GM19025 (cell line): ENCODE measurements around the gene CCDC82.

Experiments
- ATAC-seq: cut with Tn5 transposase; IDR thresholded peaks from one replicate; pipeline ENCODE4 v1.9.1; 2021; ENCODE audit warnings: mild to moderate bottlenecking, low read depth, moderate library complexity; ENCODE audit not compliant: unreplicated experiment

CCDC82 gene

DNA sequence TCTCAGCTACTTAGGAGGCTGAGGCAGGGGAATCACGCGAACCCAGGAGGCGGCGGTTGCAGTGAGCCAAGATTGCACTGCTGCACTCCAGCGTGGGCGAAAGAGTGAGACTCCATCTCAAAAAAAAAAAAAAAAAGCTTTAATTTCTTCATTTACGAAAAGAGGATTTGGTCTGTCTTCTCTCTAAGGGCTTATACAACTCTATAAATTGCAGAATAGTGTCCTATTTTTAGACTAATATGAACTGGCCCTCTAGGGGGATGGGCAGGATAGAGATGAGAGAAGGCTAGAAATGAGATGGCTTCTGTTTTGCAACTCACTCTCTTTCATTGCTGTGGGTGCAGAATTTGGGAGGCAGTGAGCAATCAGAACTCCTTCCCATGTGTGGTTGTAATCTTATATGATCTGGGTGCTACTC is 58.0 kb downstream of the CCDC82 start:
- ATAC-seq = no peak

DNA sequence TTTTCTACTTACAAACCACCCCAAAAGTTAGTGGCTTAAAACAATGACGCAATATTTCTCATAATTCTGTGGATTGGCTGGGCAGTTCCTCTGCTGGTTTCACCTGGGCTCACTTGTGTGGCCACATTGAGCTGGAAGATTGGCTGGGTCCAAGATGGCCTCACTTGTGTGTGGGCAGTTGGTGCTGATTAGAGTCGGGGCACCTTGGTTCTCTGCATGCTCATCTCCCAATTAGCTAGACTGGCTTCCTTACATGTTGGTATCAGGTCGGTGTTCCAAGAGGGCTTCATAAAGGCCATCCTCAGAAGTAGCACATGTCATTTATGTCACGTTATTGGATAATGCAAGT is 59.2 kb downstream of the CCDC82 start:
- ATAC-seq = no peak

DNA sequence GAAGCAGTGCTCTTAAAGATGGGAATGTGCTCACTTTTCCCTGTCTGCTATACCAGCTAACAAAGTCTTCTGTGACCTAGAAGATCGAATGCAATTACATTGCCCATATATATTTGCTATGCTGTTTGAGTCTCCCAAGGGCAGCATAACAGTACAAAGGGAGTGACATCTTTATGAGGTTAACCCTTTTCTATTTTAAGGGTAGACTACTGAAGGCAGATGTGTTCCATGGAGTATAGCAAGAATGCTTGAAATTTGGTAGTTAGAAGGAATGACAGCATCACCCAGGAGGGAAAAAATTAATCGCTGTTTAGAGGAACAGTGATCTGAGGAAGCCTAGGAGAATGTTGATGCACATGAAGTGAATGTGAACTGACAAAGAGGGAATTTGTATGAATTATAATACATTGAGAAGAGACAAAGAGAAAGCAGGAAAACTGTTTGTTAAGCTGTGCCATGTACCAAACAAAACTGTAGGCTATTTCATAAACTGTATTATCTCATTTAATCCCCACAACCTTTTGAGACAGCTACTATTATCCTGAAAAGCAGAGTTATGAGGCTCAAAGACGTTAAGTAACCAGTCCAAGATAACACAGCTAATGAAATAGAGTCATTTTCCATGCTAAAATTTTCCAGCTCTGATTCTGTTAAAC is 59.7 kb downstream of the CCDC82 start:
- ATAC-seq = no peak

DNA sequence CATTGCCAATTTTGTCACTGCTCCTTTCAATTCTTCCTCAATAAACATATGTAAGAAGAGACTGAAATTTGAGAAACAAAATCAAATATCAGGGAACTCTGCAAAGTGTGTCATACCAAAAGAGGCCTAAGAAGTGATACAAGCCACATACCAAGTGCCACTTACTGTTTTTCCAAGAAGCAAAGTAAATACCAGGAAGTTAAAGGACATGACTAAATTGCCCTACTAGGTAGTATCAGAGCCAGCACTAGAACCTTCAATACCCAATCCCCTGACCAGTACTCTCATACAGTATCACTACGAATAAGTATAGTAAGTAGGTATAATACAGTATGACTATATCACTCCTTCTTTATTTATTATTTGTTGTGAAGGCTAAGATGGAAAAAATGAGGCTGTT is 60.3 kb downstream of the CCDC82 start:
- no peak for ATAC-seq

DNA sequence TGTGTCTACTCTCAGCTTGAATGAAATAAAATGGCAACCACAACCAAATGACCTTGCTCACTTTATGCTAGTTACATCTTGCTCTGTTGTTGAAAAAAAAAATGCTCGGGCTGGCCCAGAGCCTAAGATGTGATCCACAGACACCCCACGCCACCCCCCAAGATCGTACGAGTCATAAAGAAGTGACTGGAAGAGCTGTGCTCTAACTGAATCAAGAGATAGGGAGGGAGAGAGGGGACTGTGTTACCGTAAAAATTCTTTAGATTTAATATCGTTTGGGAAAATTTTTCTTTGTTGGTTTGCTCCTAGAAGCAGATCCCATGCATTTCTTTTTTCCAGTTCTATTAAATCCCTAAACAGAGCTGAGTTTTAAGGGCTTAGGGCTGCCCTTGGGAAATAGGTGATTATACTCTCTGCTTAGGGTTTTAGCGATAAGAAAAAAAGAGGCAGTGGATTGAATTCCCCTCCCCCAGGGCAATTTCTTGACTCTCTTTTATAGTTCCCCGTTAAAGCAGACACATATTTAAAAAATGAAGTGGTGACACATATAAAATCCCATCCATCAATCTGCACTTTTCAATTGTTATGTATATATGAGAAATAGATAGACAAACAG is 61.2 kb downstream of the CCDC82 start:
- no peak for ATAC-seq

DNA sequence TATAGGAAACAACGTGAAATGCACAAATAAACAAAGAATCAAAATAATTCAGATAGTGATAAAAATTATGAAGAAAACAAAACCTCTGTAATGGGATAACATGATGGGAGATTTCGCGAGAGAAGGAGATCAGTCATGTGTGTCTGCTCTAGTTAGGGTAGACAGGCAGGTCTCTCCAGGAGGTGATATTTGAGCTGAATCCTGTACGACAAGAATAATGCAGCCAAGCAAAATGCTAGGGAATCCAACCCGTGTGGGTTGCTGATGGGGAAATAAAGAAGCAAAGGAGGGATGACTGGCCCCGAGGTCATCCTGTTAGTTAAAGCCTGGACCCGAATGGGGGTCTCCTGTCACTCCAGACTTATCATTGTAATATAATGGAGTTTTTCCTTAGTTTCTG is 62.8 kb downstream of the CCDC82 start:
- no peak for ATAC-seq

DNA sequence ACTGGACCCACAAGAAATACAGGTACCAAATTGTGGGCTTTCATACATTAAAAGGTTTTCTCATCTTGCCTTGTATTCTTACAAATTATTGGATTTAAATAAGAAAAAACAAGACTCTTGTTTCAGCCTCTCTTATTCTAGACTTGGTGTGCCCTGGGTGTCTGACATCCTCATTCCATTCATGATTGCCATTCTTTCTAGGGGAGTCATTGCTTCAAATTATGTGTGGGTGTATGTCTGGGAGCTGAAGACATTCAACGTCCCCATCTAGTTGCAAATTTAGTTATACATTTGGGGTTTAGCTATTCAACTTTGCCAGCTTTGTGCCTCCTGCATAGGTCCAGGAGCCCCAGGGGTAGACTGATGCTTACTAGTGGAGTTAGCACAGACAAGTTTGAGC is 64.8 kb downstream of the CCDC82 start:
- no peak for ATAC-seq

DNA sequence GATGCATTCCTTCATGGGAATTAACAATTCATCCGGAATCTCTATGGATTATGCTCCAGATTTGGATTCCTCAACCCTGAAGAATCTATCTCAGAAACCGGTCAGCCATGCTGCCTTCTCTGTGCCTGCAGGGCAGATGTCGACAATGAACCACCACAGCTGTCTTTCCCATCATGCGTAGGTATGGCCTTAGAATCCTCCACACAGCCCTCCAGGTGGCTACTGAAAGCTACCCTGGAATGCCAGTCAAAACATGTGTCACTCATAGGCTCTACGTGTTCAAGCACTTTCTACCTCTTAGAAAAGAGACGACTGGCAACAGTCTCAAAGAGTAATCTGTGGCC is 66.1 kb downstream of the CCDC82 start:
- no peak for ATAC-seq

DNA sequence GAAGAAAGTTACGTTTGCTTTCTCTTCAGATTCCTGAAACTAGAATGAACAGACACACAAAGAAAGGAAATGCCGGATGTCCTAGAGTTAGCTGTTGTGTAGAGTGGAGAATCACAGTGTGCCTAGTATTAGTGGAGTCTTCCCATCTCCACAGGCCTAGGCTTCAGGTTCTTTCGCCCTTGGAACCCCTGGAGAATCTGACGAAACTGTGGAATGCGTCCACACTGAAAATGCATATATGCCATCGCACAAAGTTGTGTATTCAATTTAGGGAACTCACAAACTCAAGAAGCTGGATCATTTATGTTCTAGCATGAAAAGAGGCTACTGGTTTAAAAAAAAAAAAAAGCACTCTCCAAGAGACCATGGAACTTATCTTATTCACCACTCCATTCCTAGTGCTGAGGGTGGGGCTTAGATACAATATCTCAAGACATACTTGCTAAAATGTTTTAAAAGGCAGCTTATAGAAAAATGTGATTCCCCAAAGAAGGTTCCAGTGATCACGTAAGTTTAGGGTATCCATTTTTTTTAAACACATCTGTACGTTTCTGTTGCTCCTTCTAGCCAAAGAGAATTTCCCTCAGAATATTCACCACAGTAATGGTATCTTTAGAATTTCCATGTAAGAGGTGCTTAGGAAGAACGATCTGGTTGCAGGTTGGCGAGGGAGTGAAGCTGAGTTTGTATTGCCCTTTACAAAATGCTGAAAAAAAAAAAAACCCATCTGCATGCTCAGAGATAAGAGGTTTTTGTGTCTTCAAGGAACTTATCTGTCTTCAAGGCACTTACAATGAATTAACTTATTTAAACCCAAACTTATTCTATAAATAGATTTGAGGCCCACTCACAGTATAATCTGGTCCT is 66.7 kb downstream of the CCDC82 start:
- ATAC-seq = no peak

DNA sequence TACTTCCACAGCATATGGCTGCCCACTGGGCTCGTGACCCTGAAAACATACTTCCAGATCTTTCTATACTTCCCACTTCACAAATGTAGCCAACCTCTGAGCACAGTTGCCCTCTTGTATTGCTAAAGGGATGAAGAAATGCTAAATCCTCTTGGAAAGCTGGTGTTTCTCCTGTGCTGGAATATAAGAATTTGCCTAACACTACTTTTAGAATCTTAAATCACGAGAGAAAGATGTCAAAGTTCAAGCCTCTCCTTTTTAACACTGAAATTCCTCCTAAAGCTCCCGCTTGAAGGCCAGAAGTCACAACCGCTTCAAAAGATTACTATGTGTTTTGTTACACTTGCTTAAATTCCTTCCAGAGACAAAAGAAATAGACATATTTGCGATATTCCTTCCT is 68.6 kb downstream of the CCDC82 start:
- no peak for ATAC-seq

DNA sequence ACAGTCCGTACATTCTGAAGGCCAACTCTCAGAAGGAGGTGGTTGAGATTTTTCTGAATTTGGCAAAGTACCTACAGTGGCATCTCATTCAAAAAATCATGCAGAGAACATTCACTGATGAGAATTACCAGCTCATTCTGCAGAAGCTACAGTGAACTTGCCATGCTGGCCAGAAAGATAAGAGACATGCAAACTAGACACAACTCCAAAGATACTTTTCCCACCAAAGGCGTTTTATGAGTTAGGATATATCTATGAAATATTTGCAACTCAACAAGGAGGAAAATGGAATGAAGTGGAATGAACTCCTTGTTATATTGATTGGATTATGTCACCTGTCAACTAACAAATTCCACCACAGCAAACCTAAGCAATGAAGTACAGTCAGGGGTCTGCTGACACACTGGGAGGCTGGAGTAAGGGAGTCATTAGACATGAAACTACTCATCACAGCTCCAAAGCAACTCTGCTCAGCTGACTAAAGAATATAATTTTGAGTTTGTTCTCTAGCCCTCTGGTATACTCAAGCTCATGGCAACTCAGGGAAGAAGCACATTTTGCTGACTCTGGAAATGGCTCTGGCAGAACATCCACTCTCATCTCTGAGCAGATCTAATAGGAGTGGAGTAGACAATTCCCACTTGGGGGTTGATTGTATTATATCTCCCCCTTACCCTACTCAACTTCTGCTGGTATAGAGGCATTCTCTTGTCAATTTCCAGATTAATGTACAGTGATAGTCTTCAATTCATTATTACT is 69.6 kb downstream of the CCDC82 start:
- no peak for ATAC-seq

DNA sequence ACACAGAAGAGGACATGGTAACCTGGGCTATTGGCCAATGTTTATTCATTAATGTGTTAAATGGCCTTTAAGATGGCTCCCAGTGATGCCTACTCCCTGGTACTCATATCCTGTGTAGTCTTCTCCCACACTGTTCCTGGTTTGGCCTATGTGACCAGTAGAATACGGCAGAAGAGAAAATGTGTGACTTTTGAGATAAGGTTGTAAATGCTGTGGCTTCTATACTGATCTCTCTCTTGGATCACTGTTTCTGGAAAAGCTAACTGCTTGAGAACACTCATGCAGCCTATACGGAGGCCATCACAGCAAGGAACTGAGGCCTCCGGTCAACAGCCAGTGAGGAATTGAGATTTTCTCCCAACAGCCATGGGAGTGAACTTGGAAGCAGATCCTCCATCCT is 70.9 kb downstream of the CCDC82 start:
- no peak for ATAC-seq

DNA sequence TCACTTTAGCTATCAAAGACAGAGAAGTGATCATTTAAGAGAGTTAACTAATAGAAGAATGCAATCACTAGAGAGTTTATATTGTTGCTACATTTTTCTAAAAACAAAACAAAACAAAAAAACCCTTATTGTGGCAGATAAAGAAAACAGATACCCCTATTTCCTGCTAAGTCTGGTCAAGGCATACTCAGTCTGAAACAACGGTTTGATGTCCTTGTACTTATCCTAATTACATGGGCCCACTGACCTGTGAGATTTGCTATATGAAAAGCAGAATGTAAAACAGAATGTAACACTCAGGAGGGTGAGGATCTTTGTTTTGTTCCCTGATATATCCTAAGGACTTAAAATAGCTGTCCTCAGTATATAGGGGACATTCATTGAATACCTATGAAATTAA is 71.3 kb downstream of the CCDC82 start:
- ATAC-seq = no peak

DNA sequence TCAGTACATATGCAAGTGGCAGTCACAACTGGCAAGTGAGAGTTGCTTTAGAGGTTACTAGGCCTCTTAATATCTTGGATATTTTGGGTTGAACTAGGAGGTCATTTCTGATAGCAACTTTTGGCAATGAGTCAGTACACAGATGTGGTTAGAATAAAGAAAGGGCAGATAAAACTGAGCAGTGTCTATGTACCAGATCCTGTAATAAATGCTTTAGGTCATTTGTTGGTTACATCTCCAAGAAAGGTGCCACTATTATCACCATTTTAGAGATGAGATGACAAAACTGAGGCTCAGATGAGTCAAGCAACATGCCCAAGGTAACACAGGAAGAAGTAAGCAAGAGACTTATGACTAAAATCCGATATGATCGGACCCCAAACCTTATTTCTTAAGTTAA is 71.7 kb downstream of the CCDC82 start:
- ATAC-seq = no peak

DNA sequence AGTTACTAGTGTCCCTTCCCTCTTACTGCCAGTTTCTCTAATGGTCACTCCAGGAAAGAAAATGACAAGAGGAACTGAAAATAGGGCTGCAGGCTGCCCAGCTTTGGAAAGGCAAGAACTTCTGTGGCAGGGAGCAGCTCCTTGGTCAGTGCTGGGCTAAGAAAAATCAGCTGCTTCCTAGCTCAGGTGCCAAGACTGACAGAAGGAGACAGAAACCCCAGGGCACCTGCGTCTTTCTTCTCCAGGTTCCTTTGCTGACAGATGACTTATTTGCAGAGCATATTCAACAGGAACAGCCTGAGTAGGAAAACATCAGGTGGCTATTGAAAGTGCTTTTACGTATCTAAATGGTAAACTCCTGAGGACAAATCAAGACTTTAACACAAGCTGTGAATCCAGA is 72.1 kb downstream of the CCDC82 start:
- no peak for ATAC-seq

DNA sequence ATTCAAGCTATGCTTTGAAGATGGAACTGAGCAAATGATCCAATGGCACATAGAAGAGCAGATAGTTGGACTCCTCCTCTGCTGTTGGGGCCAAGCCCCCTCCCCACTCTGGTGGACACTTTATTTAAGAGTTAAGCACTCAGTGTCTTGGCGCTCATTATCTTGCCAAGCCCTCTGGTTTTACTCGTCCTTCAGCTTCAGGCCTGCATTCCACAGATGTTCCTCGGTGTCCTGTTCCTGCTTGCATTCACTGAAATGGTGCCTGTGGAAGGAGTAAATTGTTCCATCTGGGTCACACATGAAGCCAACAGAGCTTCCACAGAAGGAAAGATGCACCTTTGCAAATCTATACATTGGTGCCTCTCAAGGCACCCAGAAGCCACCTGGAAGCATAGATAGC is 72.8 kb downstream of the CCDC82 start:
- ATAC-seq = no peak

DNA sequence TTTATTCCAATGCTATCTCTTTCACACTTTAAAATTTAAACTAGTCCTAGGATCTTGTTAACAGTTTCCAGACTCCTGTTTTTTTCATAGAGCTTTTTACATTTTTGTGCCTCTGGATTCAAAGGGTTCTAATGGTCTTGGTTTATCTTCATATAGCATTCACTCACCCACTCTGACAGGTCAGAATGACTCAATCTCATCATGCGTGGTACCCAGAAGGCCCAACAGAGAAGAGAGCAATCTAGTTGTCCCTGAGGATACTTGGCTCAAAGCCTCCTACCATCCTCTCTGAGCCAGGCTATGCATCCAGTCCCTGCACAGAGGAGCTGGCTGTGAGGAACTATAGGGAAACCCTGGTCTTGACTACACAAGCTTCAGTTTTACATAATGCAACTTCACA is 74.2 kb downstream of the CCDC82 start:
- ATAC-seq = no peak

DNA sequence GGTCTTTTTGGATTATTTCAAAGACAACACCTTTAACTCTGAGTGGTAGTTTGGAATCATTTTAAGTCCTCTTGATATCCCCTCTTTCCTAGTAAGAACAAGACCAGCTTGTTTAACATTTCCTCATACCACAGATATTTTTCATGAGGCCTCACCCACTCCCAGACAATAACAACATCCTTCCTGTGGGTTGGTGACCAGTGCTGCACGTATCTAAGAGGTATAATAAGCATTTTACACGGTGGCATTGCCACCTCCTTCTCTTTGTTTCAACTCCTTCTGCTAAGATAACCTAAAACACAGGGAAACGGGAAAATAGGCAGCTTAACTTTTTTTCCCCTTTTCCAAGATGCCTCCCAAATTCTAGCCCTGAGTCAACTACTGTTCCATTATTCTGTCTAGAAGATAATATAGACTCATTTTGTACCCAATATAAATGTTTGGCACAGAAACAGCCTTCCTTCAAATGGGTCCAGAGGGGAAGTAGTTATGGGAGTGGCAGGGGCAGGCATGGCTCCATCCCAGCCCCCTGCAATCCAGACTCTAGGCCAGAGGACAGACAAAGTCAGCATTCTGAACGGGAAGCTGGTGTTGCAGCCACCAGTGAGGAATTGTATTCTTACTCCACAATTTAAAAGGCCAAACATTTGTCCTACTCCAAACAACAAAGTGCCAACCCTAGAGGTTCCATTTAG is 75.2 kb downstream of the CCDC82 start:
- ATAC-seq = no peak

DNA sequence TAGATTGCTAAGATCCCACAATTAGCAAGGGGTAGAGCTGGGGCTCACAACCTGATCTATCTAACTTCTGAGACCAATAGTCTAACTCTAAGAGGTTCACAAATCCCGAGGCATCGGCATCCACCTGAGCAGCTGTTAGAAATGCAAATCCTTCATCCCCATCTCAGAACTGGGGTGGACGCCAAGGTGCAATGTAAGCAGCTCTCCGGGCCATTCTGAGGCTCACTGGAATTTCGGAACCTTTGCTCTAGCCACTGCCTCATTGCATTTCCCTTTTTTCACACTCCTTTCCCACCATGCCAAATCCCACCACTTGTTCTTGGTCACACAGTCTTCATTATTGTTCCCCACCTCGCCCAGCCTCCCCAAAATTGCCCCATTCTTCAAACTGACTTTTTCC is 76.5 kb downstream of the CCDC82 start:
- ATAC-seq = no peak

DNA sequence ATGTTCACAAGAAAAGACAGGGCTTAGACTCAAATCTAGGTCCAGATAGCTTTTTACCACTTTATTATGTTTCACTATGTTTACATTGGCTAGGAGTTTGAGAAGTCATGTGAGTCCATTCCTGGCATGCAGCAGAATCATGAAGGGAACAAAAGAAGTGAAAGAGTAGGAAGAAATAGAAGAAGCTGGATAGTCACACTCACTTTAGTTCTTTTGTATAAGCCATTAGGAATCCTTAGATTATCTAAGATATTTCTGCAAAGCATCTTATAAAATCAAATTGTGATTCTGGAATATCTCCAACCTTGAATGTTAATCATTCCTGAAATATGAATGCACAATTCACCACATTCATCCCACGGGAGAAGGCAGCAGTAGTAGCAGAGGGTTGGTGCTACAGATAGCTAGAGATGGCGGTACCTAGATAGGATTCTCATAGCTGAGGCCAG is 78.6 kb downstream of the CCDC82 start:
- no peak for ATAC-seq

DNA sequence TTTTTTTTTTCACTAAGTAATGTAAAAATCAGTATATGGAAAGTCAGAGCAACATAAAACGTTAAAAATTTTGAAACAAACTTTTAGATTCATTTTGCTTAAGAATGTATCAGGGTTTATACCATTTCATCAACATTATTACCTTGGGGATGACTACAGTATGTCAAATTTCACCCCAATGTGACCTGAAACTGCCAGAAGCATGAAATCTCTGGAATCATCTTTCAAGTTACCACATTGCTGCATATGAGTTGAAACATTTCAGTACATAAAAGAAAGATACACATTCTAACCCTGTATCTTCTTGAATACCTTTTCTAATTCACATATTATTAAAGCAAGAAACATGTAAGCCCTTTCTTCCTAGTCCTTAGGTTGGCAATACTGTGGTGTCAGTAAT is 79.5 kb downstream of the CCDC82 start:
- ATAC-seq = no peak
